Naive thymus-derived CD4-positive, alpha-beta T cell (primary cell): ENCODE data around the gene NBEA. TPM values are rescaled to one million over a fixed set of nuclear protein-coding genes. Genes with fewer than 3 reads are reported as not detected.

ENCODE experiments used
- ATAC-seq: fragments of 150-1000 bp; cut with Tn5 transposase; 2 replicates; pipeline ENCODE4 v1.10.0; 2021; ENCODE audit warnings: mild to moderate bottlenecking, moderate library complexity
- CTCF ChIA-PET: fragments of 350-600 bp; sonication (Branson Sonifier 250); formaldehyde crosslinking; loops from one replicate; lab custom pipeline; 2021; ENCODE audit warnings: antibody characterized with exemption; lab: Charles Lee
- POLR2A ChIA-PET: fragments of 350-600 bp; sonication (Branson Sonifier 250); formaldehyde crosslinking; loops from one replicate; lab custom pipeline; 2021; ENCODE audit warnings: antibody characterized with exemption, inconsistent platforms; lab: Charles Lee
- DNase-seq, 9 donors: peaks; one replicate each; pipeline versions ENCODE4 v3.0.0 to v3.0.0-alpha.2; 2020 to 2022; ENCODE audit warnings: mixed read lengths in 1 of 9
- H3K27ac ChIP-seq: one replicate; pipeline ENCODE4 v1.7.0; 2013; ENCODE audit warnings: mild to moderate bottlenecking, low read depth, low read length, moderate library complexity
- H3K27me3 ChIP-seq, 2 donors: one replicate each; pipeline ENCODE4 v1.7.0; 2013; ENCODE audit warnings: low read length in 2 of 2, mild to moderate bottlenecking in 2 of 2, moderate library complexity in 2 of 2; ENCODE audit not compliant: control insufficient read depth in 2 of 2, insufficient read depth in 2 of 2
- H3K36me3 ChIP-seq, 3 experiments: 1 replicate in 2 of 3; 2 replicates in 1 of 3; pipeline ENCODE4 v1.7.0; 2013; ENCODE audit warnings: low read length in 3 of 3, mild to moderate bottlenecking in 3 of 3, moderate library complexity in 1 of 3; ENCODE audit not compliant: insufficient read depth in 3 of 3, control insufficient read depth in 2 of 3
- H3K4me1 ChIP-seq, 2 donors: one replicate each; pipeline ENCODE4 v1.7.0; 2013; ENCODE audit warnings: low read length in 2 of 2, mild to moderate bottlenecking in 2 of 2, moderate library complexity in 1 of 2; ENCODE audit not compliant: control insufficient read depth in 2 of 2, insufficient read depth in 2 of 2
- H3K4me3 ChIP-seq: 2 replicates; pipeline ENCODE4 v1.7.0; 2013; ENCODE audit warnings: mild to moderate bottlenecking, low read length
- H3K9me3 ChIP-seq, 3 experiments: 1 replicate in 2 of 3; 2 replicates in 1 of 3; pipeline ENCODE4 v1.7.0; 2013; ENCODE audit warnings: low read length in 3 of 3; ENCODE audit not compliant: control insufficient read depth in 2 of 3
- H3K27ac Mint-ChIP-seq, 9 donors: one replicate each; pipeline ENCODE4 v1.8.0; 2020 to 2022; ENCODE audit warnings: mixed read lengths in 9 of 9, mild to moderate bottlenecking in 8 of 9, moderate library complexity in 5 of 9, inconsistent platforms in 2 of 9
- H3K27me3 Mint-ChIP-seq, 5 donors: one replicate each; pipeline ENCODE4 v1.8.0; 2021 to 2022; ENCODE audit warnings: mixed read lengths in 5 of 5, mild to moderate bottlenecking in 1 of 5
- H3K36me3 Mint-ChIP-seq, 5 donors: one replicate each; pipeline ENCODE4 v1.8.0; 2020 to 2022; ENCODE audit warnings: mixed read lengths in 5 of 5, mild to moderate bottlenecking in 3 of 5, inconsistent platforms in 1 of 5
- H3K4me1 Mint-ChIP-seq, 7 donors: one replicate each; pipeline ENCODE4 v1.8.0; 2020 to 2022; ENCODE audit warnings: mixed read lengths in 7 of 7, mild to moderate bottlenecking in 3 of 7, inconsistent platforms in 1 of 7
- H3K4me3 Mint-ChIP-seq, 10 donors: one replicate each; pipeline ENCODE4 v1.8.0; 2020 to 2022; ENCODE audit warnings: mild to moderate bottlenecking in 10 of 10, mixed read lengths in 10 of 10, moderate library complexity in 6 of 10, inconsistent platforms in 2 of 10
- H3K9me3 Mint-ChIP-seq, 11 donors: one replicate each; pipeline ENCODE4 v1.8.0; 2020 to 2022; ENCODE audit warnings: mixed read lengths in 11 of 11, mild to moderate bottlenecking in 4 of 11, inconsistent platforms in 1 of 11, moderate library complexity in 1 of 11
- intact Hi-C, 2 donors: fragments of 100-400 bp; cut with micrococcal nuclease; formaldehyde crosslinking; loops; one replicate each; pipeline ENCODE4 v1.15.1; 2023
- polyA plus RNA-seq, 2 donors: library from polyadenylated mRNA; unstranded; fragments of 300-500 nt; fragmentation: Illumina TruSeq; gene quantifications; one replicate each; pipeline ENCODE4 v1.2.3, GENCODE V29; 2021
- total RNA-seq, 6 experiments: library from RNA in 5 of 6; stranded (reverse) in 5 of 6; gene quantifications; 1 replicate in 5 of 6; 2 replicates in 1 of 6; pipeline ENCODE4 v1.2.3 and lab custom pipeline; 2021 to 2026

The NBEA gene
- total and polyA plus RNA-seq, 7 experiments from 2014 or later, result 0.15 to 6.3 (median 3.2) TPM

DNA sequence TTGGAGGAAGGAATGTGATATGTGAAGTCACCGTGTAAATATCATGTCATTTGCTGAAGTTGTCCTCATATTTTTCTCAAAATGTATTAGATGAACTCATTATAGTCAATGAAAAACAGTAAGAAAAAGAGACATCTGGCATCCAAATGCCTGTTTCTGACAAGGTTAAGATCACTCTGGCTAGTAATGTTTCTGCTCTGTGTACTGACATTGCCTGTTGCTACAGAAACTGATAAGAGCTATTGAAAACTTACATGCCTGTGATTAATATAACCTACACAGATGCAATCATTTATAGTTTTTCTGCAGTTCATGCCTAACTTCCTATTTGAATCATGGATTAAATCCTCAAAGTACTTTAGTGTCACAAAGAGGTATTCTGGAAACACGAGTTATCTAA, 249.8 kb downstream of the NBEA start:
- no peaks in the 10 kb centered on the region for H3K27me3 Mint-ChIP-seq
- Histone ChIP-seq H3K27ac (no peak overlapping the region), H3K36me3 (no peaks in the 10 kb centered on the region), H3K27me3 (no peaks in the 10 kb centered on the region), H3K9me3 (no peaks in the 10 kb centered on the region), H3K4me3 (no peak overlapping the region), H3K4me1 (no peaks in the 10 kb centered on the region)
- H3K4me1 Mint-ChIP-seq, result no peaks in the 10 kb centered on the region
- ChIA-PET POLR2A (no interaction called here), CTCF (no interaction called here)
- no peak overlapping the region for H3K27ac Mint-ChIP-seq
- intact Hi-C loops, result no loop called here
- ATAC-seq, result no peak
- H3K9me3 Mint-ChIP-seq, result peaks cover 0 to 11% (median 6%) of the 10 kb centered on the region in 11 donors
- no peak overlapping the region for H3K4me3 Mint-ChIP-seq
- H3K36me3 Mint-ChIP-seq, result peaks cover 0 to 30% (median 13%) of the 10 kb centered on the region in 5 donors
- DNase-seq, result no peak

DNA sequence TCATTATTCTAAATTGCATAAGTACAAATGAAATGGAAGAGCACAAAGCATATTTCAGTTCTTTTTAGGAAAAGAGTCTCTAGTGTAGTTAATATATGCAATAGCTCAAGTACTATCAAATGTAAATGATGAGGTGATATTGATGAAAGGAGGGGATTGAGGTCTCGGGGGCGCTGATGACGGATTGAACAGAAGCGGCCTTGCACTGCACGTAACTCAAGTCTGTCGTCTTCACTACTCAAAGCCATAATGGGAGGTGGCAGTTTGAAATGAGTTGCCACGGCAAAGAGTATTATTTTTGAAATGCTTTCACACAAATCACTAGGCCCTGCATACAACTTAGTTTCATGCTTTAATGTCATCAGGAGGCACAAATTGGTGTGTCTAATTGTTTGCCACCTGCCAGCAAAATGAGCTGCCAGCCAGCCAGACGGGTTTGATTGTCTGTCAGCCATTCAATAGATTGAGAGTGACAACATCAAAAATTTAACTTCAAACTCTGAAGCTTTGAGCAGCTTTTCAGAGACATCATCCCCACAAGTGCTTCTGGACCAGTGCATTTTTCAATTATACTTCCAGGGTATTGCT, 256.6 kb downstream of the NBEA start:
- no peaks in the 10 kb centered on the region for H3K4me1 ChIP-seq
- ATAC-seq (no peak), DNase-seq (no peak)
- H3K27ac ChIP-seq, result no peak overlapping the region
- peaks cover 0 to 6% (median 0%) of the 10 kb centered on the region in 5 donors for H3K36me3 Mint-ChIP-seq
- no peaks in the 10 kb centered on the region for H3K27me3 Mint-ChIP-seq
- H3K4me3 ChIP-seq, result no peak overlapping the region
- intact Hi-C loops, result no loop called here
- no peaks in the 10 kb centered on the region for H3K9me3 Mint-ChIP-seq
- ChIA-PET CTCF (interaction anchor here (0.6 kb wide), 1 partner anchor 10 kb away, joined by 3 read pairs; no protein-coding TSS in a partner anchor), POLR2A (no interaction called here)
- no peak overlapping the region for H3K4me3 Mint-ChIP-seq
- no peaks in the 10 kb centered on the region for H3K9me3 ChIP-seq
- no peak overlapping the region for H3K27ac Mint-ChIP-seq
- H3K27me3 ChIP-seq, result no peaks in the 10 kb centered on the region
- no peaks in the 10 kb centered on the region for H3K4me1 Mint-ChIP-seq
- H3K36me3 ChIP-seq, result no peaks in the 10 kb centered on the region

GRCh38 chr13:35208587-35208986, 266.5 kb downstream of the NBEA start:
- H3K36me3 ChIP-seq, result no peaks in the 10 kb centered on the region
- no peaks in the 10 kb centered on the region for H3K27me3 ChIP-seq
- POLR2A ChIA-PET, result no interaction called here
- intact Hi-C loops, result no loop called here
- CTCF ChIA-PET, result no interaction called here
- no peak overlapping the region for H3K27ac ChIP-seq
- Mint-ChIP-seq H3K36me3 (peaks cover 0 to 10% (median 0%) of the 10 kb centered on the region in 5 donors), H3K4me3 (no peak overlapping the region), H3K4me1 (no peaks in the 10 kb centered on the region), H3K9me3 (no peaks in the 10 kb centered on the region), H3K27me3 (no peaks in the 10 kb centered on the region), H3K27ac (no peak overlapping the region)
- DNase-seq, result no peak
- H3K4me1 ChIP-seq, result no peaks in the 10 kb centered on the region
- H3K4me3 ChIP-seq, result no peak overlapping the region
- ATAC-seq, result no peak
- no peaks in the 10 kb centered on the region for H3K9me3 ChIP-seq

DNA sequence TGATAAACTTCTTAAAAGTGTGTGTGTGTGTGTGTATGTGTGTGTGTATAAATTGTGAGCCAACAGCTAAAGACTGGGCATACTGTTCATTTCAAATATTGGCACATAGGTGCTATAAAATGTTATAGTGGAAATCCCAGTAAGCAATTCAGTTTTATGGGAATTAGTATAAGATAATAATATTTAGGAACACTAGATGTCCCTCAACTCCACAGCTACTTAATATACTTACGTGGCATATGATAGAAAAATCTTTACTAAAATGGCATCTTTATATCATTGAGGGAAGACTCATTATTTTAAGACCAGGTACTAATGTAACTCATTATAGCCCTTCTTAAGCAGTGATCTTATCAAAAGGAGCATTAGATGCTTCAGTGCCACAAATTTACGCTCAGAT, 268.2 kb downstream of the NBEA start:
- Mint-ChIP-seq H3K27ac (no peak overlapping the region), H3K4me3 (no peak overlapping the region), H3K36me3 (peaks cover 0 to 15% (median 2%) of the 10 kb centered on the region in 5 donors), H3K4me1 (no peaks in the 10 kb centered on the region), H3K9me3 (no peaks in the 10 kb centered on the region), H3K27me3 (no peaks in the 10 kb centered on the region)
- ATAC-seq (no peak), DNase-seq (no peak)
- ChIA-PET POLR2A (no interaction called here), CTCF (no interaction called here)
- Histone ChIP-seq H3K27ac (no peak overlapping the region), H3K9me3 (no peaks in the 10 kb centered on the region), H3K36me3 (no peaks in the 10 kb centered on the region), H3K4me1 (no peaks in the 10 kb centered on the region), H3K4me3 (no peak overlapping the region), H3K27me3 (no peaks in the 10 kb centered on the region)
- intact Hi-C loops, result no loop called here

DNA sequence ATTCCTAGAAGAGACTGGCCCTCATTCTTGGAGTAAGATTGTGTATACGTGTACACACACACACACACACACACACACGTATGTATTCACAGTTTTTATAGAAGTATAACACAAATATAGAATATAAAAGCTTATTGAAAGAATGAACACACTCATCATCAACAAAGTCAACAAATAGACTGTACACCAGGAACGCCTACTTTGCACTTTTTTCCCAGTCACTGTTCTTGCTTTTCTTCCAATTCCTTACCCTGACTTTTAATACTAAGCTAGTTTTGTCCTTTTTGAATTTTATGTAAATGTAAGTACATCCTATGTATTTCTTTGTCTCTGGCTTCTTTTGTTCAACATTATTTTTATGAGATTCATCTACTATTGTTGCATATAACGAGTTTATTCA, 269.9 kb downstream of the NBEA start:
- ChIA-PET POLR2A (no interaction called here), CTCF (no interaction called here)
- Histone ChIP-seq H3K27me3 (no peaks in the 10 kb centered on the region), H3K36me3 (no peaks in the 10 kb centered on the region), H3K4me1 (no peaks in the 10 kb centered on the region), H3K9me3 (no peaks in the 10 kb centered on the region), H3K27ac (no peak overlapping the region), H3K4me3 (no peak overlapping the region)
- peaks cover 0 to 20% (median 6%) of the 10 kb centered on the region in 5 donors for H3K36me3 Mint-ChIP-seq
- no peaks in the 10 kb centered on the region for H3K27me3 Mint-ChIP-seq
- no peak overlapping the region for H3K27ac Mint-ChIP-seq
- H3K4me1 Mint-ChIP-seq, result no peaks in the 10 kb centered on the region
- no peaks in the 10 kb centered on the region for H3K9me3 Mint-ChIP-seq
- no peak overlapping the region for H3K4me3 Mint-ChIP-seq
- intact Hi-C loops, result no loop called here
- DNase-seq (no peak), ATAC-seq (no peak)

DNA sequence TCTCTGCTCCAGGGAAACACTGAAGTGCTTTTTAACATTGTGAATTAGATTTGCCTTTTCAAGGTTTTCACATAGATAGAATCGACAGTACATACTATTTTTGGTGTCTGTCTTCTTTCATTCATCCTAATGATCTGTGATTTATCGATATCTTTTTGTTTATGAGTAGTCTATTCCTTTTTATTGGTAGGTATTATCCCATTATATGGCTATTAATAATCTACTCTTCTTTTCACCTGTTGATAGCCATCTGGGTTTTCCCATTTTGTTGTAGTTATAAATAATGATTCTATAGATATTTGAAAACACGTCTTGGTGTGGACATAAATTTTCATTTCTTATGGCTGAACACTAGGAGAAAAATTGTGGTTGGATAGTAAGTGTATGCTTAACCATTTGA, 271.8 kb downstream of the NBEA start:
- H3K27ac Mint-ChIP-seq, result no peak overlapping the region
- Histone ChIP-seq H3K4me3 (no peak overlapping the region), H3K36me3 (no peaks in the 10 kb centered on the region), H3K27me3 (no peaks in the 10 kb centered on the region), H3K27ac (no peak overlapping the region), H3K9me3 (no peaks in the 10 kb centered on the region), H3K4me1 (no peaks in the 10 kb centered on the region)
- POLR2A ChIA-PET, result no interaction called here
- no peaks in the 10 kb centered on the region for H3K4me1 Mint-ChIP-seq
- H3K36me3 Mint-ChIP-seq, result peaks cover 0 to 26% (median 10%) of the 10 kb centered on the region in 5 donors
- no peaks in the 10 kb centered on the region for H3K9me3 Mint-ChIP-seq
- DNase-seq, result no peak
- intact Hi-C loops, result no loop called here
- CTCF ChIA-PET, result no interaction called here
- no peak overlapping the region for H3K4me3 Mint-ChIP-seq
- no peaks in the 10 kb centered on the region for H3K27me3 Mint-ChIP-seq
- no peak for ATAC-seq

DNA sequence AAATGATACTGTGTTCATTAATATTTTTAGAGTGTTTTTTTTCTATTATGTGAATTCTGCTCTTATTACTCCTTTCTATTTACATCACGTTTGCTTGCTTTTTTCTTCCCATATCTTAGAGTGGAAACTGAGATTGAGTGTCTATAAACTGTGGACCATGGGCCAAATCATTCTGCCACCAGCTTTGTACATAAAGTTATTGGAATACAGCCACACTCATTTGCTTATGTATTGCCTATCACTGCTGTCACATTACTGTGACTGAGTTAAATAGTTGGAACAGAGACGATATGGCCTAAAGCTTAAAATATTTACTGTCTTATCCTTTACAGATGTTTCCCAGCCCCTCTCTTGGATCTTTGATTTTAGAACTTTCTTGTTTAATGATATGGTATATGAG, 274.1 kb downstream of the NBEA start:
- Mint-ChIP-seq H3K27me3 (no peaks in the 10 kb centered on the region), H3K9me3 (peaks cover 0 to 4% (median 0%) of the 10 kb centered on the region in 11 donors), H3K4me1 (no peaks in the 10 kb centered on the region), H3K27ac (no peak overlapping the region), H3K4me3 (no peak overlapping the region), H3K36me3 (peaks cover 0 to 39% (median 27%) of the 10 kb centered on the region in 5 donors)
- no peak for ATAC-seq
- Histone ChIP-seq H3K27ac (no peak overlapping the region), H3K36me3 (no peaks in the 10 kb centered on the region), H3K9me3 (no peaks in the 10 kb centered on the region), H3K4me1 (no peaks in the 10 kb centered on the region), H3K27me3 (no peaks in the 10 kb centered on the region), H3K4me3 (no peak overlapping the region)
- POLR2A ChIA-PET, result no interaction called here
- intact Hi-C loops, result no loop called here
- DNase-seq, result no peak
- CTCF ChIA-PET, result no interaction called here
